Glomerular visceral epithelial cell (primary cell): ENCODE results near the gene CDC42EP3.

Experiments
- DNase-seq: peaks from one replicate; pipeline ENCODE4 v3.0.0-alpha.2; 2016; ENCODE audit errors: extremely low spot score

The CDC42EP3 gene

DNA sequence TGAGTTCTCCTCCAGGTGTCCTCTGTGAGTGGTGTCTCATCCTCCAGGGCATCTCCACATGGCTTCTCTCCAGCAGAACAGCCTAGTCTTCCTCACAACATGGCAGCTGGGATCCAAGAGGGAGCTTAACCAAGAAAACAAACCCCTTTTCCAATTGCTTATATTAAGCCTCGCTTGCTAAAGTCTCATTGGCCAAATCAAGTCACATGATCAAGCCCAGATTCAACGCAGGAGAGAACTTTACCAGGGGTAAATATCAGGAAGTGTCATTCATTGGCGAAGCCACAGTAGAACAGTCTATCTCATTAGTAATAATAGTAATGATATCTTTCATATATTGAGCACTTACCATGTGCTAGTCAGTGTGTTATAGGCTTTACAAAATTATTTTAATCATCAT lies 53.1 kb downstream of the CDC42EP3 start:
- DNase-seq, result no peak

DNA sequence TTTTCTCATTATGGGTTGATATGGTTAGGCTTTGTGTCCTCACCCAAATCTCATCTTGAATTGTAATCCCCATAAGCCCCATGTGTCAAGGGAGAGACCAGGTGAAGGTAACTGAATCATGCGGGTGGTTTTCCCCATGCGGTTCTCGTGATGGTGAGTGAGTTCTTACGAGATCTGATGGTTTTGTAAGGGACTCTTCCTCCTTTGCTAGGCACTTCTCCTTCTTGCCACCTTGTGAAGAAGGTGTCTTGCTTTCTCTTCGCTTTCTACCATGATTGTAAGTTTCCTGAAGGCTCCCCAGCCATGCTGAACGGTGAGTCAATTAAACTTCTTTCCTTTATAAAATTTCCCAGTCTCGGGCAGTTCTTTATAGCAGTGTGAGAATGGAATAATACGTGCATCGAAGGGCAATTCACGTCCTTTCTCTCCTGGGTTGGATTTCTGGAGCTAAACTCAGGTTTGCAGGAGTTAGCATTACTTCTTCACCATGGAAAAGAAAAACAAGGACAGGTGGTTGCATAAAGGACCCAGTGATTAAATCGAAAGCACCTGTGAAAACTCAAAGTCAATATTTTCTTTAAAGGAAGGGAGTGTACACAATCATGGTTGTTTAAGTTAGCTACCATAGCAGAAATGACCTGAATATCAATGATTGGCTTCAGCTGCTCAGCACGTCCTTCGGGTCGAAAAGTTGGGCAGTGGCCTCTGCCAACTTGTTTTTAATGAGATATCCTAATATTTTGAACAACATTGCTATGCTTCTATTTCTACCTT lies 54.1 kb downstream of the CDC42EP3 start:
- no peak for DNase-seq

DNA sequence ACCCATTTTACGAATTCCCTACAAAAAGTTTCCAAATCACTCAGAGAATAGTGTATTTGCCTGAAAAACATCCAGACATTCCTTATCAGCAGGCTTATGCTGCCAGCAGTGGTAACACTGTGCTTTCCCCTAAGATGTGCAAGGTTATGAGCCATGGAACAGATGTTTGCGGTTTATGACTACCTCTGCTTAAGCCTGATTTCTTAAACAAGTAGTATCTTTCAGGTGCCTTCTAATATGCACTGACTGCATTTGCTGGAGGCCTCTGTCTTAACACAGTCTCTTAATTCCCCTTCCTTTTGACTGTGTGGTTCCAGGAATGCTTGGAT lies 54.8 kb downstream of the CDC42EP3 start:
- no peak for DNase-seq

DNA sequence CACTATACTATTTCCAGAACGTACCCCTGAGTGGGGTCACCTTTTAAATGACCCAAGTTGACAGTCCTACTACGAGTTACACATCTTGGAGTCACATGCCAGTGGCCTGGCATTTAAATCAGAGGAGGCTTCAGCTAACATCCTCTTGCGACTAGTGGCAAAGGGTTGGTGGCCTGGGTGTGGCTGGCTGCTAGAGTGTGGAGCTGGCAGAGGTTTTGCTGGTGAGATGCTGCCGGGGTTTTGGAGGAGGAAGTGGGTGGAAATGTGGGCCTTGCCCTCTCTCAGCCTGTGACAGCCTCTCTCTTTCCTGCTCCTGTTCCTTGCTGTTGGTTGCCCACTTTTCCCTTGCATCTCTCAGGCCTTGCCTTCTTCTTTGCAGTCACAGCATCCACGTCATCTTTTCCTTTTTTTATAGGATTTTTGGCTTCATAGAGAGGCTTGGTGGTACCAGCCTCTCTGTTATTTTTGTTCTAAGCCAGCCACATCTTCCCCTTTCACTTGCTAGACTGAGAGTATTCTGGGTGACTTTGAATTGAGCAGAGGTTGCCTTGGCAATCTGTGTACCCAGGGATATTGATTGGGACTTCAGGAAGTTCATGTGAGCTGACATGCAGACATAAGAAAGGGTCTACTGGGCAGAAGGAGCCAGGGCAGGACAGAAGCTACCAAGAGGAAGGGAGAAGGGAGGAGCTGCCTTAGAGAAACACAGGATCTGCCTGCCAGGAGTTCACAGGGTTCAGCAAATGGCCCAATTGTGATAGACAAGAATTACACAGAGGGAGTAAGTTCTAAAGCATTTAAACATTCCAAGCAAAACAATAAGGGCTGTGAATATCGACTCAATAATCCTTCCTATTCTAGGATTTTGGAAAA lies 55.4 kb downstream of the CDC42EP3 start:
- no peak for DNase-seq

DNA sequence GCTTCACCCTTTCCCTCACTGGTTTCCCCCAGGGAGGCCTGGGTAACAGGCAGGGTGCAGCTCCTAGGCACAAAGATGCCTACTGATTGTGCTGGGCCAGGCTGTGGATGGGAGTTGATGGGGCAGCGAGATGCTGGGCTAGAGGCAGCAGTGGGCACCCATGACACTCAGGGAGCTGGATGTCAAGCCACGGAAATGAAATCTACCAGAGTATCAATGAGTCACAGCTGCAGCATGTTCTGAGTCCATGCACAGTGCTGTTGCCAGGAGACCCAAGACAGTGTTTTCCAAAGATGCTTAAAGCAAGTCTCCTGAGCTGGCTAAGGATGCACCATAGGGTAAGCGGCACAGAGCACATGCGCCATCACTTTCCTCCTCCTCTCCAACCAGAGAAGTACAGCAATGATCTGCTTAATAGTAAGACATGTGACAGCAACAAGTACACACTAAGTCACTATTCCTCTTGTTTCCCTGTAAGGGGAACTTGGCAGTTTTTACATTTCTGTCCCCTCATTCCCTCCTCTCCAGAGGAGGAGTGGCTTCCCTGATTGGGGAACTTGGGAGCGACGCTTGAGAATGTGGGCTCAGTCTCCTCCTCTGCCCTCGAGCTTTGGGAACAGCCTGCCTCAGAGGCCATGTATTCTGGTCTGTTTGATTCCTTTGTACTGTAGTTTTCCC lies 57.2 kb downstream of the CDC42EP3 start:
- DNase-seq, result peak; percentile 62

DNA sequence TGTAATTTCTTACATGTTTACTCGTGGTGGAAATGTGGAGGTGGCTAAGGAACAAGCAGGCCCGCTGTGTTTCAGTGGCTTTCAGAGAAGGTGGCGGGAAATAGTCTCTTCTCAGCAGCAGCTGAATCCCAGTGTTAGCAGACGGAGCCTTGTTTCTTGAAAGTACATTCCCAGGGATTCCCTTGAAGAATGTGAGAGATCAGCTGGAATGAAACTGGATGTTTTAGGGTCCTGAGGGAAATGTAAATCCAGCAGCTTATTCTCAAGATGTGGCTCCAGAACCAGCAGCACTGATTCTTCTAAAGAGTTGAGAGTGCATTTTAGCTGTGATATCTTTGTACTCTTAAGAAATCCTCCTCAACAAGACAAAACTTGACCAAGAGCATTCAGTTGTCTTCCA lies 59.1 kb downstream of the CDC42EP3 start:
- no peak for DNase-seq

DNA sequence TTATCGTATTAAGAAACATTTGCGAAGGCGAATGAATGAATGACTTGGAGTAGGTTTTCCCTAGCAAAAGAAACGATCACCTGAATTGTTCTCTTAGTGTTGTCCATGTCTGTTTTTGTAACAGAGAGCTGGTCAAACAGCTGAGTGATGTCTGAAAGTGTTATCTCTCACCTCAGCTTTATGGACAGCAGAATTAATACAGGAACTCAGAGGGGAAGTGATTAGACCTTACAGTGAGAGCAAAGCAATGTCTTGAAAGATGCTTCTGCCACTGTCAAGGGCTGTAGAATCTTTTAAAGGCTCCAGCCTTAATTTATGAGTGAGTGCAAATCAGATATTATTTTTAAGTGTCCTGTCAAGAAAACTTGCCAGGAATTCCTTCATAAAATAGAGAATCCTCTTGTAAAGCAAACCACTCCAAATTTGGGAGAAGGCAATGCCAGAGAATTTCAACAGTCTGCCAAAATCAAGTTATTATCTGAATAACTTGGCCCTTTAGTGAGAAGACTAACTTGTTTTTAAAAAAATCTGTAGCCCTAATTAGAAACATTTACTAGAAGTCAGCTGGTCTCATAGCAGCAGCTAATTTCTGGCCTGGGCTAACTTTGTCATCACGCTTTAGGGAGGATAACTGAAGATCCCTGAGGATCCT lies 60.7 kb downstream of the CDC42EP3 start:
- no peak for DNase-seq

DNA sequence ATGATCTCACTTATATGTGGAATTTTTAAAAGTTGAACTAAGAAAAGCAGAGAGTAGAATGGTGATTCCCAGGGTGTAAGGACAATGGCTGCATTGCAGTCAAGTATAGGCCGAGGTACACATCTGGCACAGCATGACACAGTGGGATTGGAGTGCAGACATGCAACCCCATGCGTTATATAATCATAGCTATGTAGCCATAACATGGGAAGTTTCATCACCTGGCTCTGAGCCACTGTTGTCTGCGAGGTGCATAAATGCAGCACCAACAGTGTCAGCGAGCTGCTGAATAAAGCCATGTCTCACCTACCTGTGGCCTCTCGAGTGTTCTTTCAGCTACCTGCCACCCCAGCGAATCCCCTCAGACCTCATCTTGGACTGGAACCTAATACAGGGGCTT lies 61.7 kb downstream of the CDC42EP3 start:
- DNase-seq, result no peak

DNA sequence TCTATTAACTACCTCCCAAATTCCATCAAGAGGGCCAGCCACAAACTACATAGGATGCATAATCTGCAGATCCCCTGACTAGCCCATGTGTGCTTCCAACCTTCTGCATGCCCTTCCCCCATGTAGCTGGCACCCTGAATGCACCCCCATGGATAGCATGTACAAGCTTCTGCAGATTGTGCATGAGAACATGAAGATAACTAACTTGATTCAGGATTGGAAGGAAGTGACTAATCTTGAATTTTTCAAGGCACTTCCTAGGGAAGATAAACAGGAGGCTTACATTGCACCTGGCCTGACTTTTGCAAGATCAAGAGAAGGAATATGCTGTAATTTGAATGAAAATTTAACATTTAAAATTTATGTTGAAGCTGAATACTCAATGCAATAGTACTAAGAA lies 66.7 kb downstream of the CDC42EP3 start:
- DNase-seq, result no peak

DNA sequence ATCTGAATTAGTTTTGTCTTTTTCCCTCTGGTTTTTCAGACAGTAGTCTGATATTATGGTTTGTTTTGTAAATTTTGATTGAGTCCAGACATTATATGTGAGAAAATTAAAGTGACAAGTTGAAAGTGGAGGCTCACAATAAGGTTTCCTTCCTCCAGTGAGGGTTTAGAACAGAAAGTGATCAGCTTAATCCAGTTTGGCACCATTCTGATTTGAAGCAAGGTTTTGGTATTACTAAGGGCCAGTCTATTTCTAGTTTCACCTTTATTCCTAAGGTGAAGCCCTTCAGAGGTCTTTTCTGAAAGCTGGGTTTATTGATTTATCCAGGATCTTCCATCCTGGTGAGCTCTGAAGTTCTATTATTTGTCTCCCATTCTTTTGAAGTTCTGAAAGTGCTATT lies 68.7 kb downstream of the CDC42EP3 start:
- no peak for DNase-seq

DNA sequence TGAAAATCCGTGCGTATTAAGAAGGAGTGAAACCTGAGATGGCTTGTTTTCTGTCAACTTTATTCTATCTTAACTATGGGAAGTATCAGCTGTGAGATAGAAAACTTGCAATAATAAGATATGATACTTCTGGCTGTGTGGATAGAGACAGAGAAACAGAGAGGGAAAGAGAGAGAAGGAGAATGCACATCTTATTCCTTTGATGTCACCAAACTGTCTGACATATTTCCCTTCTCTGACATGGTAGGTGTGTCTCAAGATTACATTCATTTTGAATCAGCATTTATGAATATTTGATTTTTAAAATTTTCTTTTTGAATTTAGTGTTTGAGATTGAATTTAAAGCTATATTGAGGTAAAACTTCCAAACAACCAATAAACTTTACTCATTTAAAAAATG lies 69.4 kb downstream of the CDC42EP3 start:
- DNase-seq, result no peak

DNA sequence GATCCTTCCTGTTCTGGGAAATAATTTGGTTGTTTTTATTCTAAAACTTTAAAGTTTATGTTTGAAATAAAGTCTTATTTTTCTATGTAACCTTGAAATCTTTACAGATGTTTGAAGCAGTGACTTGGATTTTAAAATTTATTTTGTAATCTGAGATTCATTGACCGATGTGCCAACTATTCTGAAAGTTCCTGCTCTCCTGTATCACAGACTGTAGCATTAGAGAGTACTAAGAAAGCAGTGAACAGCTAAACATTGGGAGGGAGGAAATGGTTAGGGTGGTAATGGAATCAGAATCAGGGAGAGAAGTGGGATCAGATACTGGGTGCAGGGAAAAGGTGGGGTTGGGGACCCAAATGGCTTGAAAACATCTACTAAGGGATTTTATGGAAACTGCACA lies 69.9 kb downstream of the CDC42EP3 start:
- DNase-seq, result no peak

DNA sequence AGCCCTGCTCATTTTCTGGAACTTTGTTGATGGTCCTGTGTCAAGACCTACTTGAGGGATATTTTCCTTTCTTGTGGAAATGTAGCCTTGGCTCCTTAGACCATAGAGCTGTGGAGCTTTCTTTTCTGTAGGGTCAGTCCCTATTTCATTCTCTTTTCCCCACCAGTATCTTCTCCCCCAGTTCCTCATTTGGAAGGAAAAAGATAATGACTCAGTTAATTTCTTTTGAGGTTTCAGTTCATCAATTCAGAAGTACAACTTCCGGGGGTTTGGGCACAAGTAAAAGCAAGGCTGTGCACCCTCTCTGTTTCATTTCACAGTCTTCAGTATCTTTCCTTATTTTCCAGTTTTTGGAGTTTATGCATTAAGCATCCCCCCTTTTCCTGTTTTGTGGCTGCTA lies 70.7 kb downstream of the CDC42EP3 start:
- no peak for DNase-seq

DNA sequence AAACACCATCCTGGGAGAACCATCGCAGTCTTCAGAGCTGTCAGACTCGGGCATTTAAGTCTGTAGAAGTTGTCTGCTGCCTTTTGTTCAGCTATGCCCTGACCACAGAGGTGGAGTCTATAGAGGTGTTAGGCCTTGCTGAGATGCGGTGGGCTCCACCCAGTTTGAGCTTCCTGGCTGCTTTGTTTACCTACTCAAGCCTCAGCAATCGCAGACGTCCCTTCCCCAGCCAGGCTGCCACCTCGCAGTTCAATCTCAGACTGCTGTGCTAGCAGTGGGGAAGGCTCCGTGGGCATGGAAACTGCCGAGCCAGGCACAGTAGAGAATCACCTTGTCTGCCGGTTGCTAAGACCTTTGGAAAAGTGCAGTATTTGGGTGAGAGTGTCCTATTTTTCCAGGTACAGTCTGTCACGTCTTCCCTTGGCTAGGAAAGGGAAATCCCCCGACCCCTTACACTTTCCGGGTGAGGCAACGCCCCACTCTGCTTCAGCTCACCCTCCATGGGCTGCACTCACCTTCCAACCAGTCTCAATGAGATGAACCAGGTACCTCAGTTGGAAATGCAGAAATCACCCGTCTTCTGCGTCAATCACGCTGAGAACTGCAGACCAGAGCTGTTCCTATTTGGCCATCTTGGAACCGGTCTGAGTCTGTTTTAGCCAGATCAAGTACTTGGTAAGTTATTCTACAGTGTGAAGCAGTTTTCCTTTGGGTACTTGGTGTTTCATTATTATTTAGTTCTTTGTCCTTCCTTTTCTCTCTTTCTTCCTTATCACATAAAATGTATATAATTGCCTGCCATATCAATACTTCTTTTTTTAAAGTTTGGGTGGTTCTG lies 71.5 kb downstream of the CDC42EP3 start:
- DNase-seq, result no peak

DNA sequence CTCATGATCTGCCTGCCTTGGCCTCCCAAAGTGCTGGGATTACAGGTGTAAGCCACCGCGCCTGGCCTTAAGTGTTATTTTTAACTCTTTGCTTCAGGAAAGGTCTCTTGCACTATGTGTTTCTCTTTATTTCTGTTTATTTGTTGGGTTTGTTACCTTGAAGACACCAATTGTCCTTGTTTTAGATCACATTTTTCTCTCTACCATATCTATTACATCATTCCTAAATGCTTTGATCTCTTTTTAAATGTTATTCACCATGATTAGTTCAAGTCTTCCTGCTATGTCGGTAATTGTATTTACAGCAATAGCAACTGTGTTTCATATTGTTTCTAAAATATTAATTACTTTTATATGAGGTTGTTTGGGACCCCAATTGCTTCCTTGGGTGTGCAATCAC lies 77.7 kb downstream of the CDC42EP3 start:
- no peak for DNase-seq

DNA sequence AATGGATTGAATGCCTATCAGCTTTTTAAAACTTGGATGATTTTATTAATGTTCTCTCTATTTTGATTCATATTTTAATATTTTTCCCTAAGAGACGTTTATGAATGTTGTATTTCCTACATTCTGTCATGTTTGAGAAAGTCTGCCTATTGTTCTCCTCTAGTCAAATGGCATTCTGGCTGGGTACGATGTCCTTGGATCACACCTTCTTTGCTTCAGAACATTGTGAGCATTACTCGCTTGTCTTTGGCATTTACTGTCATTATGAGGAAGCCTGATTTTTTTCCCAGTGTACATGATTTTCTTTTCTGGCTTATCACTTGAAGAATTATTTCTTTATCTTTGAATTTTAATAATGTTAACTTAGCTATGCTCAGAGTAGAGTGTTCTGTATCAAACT lies 78.4 kb downstream of the CDC42EP3 start:
- DNase-seq, result no peak
